HG03439 (cell line): ENCODE results near the gene SH3BP2.

Source experiments
- ATAC-seq: cut with Tn5 transposase; IDR thresholded peaks from one replicate; pipeline ENCODE4 v1.9.1; 2021; ENCODE audit warnings: mild to moderate bottlenecking, moderate library complexity; ENCODE audit not compliant: unreplicated experiment

SH3BP2 gene

DNA sequence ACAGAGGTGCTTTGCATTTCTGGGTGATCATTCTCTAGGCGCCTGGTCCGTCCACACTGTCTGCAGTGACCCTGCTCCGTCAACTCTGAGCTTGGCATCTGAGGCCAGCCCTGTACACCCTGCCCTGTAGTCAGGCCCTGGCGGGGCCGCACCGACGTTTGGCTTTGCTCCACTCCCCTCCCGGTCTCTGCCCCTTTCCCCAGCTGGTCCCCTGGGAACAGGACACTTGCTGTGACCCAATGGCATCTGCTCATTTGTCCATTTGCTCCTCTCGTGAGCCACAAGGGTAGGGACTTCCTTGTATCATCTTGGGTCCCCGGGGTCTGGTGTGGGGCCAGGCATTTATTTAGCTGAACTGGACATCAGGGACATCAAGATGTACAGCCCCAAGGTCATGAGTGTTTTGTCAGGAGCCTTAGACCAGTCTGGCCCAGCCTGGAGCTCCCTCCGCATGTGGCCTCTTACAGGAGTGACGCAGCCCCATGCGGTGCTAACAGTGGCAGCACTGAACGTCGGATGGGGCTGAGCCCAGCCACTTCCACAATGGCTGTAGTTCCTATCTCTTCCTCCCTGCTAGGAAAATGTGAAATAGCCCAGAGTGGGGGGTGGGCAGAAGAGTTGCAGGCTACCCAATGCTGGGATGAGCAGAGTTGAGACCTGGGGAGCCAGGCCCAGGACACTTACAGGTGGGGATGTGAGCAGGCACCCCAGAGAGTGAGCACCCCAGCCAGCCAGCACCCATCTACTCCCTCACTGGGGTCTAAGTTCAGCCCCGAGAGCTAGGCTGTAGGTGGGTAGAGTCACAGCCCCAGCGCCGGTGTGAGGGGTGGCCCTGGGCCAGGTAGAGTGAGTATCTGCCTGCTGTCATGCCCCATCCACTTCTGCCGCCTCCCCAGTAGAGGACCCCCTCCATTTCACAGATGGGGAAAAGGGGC, 2.0 kb upstream of the SH3BP2 start:
- no peak for ATAC-seq

DNA sequence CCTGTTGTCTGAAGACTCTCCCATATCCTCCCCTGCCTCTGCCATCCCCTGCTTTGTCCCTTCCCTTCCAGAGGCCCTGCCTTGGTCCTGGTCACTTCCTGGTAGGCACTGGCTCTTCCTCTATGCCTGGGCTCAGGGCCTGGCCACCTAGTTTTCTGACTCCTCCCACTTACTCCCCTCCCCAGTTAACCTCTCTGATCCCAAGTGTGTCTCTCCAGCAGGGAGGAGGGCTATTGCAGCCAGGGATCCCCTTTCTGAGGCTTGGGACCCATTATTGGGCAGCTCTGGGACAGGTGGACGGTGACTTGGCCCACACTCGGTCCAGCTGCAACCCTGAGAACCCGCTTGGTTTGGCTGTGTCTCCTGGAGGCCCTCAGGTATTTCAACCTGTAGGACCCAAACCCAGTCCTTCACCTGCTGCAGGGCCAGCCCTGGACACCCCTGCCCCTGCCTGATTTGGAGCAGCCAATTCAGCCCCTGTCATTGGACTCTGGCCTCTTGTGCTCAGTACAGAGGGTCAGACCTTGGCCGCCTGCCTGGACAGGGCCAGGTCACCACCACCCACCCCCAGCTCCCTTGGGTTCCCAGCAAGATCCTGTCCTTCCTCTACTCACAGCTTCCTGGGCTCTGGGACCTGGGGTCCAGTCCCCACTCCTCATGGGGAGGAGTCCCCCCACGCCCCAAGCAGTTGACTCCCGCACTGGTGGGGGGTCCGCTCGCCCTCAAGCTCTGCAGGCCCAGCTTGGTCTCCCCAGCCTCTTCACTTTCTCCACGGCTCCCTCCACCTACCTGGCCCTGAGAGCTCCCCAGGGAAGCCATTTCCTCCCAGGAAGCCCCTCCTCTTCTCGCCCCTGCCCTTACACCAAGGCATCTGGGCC, 1.1 kb upstream of the SH3BP2 start:
- no peak for ATAC-seq

DNA sequence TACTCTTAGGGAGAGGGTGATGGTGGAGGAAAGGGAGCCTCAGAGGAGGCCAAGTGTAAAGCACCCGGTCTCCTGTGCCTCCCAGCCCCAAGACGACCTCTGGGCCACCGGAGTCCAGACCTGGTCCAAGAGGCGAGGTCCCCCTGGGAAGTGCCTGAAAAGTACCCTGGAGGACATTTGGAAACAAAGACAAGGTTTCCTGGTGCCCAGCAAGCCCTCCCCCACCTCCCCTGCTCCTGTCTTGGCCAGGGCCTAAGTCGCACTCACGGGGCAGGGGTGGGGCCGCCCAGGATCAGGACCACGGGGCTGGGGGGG, 532 bp upstream of the SH3BP2 start:
- no peak for ATAC-seq

DNA sequence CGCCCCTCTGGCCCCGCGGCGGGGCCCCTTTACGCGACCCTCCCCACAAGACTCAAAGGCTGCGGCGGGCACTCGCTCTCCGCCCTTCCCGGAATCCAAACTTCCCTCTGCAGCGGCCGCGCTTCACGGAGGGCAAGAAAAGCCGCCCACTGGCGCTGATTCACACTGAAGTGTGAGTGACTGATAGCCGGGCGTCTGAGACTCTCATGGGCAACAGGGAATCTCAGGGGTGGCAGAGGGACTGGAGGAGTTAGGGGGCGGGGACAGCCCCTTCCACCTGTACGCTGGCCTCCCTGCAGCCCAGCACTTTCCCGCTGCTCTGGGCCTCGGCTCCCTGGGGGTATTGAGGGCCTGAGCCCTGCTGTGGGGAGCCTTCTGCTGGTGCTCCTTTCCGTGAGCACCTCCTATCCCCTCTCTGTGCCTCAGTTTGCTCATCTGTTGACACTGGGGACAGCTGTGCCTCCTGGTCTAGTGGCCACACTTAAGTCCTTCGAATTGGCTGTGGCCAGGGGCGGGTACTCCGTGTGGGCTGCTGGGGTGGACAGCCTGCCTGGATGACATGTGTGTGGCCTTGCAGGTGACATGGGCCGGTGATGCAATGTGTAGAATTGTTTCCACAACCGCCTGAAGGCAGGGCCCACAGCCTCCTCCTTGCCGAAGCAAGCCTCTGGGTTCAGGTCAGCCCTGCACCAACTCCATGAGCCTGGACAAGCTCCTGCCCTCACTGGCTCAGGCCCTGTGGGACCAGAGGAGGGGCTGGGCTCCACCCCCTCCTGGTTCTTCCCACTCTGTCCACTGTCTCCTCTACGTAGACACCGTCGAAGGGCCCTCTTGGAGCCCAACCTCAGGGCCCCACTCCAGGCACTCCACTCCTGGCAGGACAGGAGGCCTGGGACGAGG, 951 bp downstream of the SH3BP2 start:
- ATAC-seq: no peak

DNA sequence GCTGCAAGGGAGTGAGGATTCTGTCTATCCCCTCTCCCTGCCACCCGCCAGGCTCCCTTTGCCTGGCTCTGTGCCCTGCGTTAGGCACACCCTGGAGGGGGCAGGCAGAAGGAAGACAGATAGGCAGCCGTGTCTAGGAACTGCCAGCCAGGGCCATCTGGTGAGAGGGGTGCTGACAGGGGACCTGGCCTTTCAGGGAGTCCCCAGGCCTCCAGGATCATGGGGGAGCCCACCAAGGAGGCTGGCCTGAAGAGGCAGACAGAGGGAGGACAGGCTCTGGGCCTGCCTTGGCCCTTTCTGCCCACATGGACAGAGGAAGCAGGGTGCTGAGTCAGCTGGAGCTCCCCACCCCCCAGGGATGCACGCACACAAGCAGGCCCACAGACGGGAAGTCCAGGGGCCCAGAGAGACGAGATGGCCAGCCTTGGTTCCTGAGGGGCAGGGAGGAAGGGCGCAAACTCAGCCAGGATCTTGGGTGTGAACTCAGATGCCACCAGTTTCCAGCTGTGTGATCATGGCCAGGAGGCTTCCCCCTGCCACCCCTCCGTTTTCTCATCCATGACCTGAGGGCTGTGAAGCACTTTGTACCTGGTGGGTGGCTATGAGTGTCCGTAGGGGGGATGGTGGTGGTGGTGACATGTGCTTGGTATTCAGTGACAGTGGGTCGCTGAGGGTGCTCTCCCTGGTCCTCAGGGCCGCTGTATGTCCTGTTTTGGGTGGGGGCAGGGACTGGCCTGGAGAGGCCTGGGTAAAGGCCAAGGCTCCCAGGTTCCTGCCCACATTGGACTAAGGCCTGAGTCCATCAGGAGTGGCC, 1.8 kb downstream of the SH3BP2 start:
- no peak for ATAC-seq

DNA sequence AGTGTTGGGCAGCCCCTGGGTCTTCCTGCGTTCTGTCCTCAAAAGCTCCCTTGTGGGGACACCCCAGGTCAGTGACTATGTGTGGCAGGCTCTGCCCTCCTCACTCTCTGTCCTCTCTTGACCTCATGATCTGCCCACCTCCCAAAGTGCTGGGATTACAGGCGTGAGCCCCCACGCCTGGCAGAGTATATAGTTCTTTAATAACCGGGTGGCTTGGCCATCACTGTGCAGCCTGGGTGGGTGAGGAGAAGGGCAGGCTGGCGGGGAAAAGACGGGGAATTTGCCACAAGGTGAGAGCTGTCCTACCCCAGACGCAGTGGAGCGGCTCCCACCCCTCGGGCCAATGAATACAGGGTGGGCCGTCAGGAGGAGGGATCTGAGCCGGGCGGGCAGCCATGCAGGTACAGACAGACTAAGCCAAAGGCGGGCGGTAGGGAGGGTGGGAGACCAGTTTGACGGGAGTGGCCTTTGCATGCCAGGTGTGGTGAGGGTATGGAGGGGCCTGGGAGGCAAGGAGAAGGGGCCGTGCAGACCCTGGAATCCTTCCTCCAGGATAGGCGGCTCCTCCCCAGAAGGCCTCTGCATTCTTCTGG, 2.5 kb downstream of the SH3BP2 start:
- ATAC-seq: no peak

DNA sequence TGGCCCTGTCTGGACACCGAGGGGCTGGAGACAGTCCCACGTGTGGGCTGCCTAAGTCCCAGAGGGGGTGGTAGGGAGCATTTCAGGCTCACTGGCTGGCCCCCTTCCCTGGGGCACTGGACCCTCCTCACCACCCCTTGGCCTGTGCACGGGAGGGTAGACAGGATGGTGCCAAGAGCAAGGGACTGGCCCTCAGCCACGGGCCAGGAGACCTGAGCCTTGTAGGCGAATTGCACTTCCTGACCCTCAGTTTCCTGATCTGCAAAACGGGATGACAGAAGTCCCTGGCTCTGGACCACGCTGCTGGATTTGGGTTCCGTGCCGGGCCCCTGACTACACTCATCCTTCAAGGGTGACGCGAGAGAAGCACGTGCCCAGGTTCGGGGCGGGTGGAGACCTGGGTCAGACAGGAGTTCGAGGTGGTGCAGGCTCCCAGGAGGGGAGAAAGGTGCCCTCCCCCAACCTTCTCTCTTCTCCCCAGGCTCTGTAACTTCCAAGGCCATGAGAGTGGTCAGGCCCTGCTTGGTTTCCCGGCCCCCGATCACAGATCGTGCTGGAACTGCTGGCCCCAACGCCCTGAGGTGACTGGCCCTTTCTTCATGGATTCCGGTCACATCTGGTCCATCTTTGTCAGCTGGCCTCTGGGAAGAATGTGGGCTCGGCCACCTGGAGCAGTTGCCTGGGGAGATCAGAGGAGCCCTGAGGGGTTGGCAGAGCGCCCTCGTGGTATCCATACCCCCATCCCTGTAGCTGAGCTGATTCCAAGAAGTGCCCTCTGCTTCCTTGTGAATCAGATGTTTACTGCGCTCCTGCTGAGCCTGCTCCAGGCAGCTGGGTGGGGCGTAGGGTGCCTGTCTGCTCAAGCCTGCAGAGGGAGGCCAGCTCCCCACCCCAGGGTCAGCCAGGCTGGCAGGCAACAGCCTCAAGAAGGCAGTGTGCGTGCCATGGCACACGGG, 3.3 kb downstream of the SH3BP2 start:
- ATAC-seq: no peak

DNA sequence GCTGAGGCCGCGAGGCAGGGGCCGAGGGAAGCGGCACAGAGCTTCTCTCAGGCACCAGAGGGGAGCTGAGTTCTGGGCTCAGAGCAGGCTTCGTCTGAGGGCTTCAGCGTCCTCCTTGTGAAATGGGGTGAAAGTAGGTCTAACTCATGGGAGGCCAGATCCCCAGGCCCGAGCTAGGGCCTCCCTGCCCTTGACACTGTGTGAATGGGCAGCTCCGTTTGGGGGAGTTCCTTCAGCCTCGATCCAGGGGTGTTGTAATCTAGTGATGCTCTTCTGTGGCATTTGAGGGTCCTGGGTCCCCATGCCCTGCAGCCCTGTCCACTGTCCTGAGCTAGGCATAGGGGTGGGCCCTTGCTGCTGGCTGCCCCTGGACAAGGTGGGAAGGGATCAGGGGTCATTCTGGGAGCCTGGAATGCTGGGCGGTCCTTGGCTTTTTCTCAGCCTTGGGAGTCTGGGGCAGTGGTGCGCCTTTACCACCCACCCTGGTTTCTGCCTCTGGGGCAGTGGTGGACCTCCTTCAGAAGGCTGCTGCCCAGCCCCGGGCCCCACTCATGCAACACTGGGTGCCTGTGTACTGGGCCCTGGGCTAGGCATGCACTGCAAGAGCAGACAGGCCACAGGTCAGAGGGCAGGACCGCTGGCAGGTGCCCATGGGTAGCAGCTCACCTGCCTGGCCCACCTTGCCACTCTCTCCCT, 4.1 kb downstream of the SH3BP2 start:
- no peak for ATAC-seq

DNA sequence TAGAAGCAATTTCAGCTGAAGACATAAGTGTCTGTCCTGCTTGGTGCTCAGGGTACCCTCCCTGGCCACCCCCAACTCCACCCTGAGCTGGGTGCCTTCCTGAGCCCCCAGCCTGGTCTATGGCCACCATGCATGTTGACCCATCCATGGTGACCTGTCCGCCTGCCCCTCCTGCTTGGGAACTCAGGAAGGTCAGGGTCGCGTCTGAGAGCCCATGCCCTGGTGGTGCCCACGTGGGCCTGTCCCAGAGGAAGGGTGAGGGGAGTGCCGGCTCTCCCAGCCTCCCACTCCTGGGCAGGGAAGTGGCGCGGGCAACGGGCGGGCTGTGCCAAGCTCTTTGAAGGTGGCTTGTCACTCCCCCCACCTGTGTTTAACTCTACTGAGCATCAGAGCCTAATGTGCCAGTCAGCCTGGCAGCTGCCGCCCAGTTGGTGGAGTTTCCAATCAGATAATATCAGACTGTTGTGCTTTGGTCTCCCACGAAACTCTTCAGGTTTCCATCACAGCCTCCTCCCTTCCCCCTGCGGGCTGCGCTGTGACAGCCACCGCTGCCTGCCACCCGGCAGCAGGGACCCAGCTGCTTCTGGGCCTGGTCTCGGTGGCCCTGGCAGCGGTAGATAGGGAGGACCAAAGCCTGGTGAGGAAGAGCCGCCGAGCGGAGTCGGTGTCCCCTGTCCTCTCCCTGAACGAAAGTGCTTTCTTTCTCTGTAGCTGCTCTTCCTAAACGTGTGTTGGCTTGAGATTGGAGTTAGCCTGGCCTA, 4.8 kb downstream of the SH3BP2 start:
- ATAC-seq: no peak

DNA sequence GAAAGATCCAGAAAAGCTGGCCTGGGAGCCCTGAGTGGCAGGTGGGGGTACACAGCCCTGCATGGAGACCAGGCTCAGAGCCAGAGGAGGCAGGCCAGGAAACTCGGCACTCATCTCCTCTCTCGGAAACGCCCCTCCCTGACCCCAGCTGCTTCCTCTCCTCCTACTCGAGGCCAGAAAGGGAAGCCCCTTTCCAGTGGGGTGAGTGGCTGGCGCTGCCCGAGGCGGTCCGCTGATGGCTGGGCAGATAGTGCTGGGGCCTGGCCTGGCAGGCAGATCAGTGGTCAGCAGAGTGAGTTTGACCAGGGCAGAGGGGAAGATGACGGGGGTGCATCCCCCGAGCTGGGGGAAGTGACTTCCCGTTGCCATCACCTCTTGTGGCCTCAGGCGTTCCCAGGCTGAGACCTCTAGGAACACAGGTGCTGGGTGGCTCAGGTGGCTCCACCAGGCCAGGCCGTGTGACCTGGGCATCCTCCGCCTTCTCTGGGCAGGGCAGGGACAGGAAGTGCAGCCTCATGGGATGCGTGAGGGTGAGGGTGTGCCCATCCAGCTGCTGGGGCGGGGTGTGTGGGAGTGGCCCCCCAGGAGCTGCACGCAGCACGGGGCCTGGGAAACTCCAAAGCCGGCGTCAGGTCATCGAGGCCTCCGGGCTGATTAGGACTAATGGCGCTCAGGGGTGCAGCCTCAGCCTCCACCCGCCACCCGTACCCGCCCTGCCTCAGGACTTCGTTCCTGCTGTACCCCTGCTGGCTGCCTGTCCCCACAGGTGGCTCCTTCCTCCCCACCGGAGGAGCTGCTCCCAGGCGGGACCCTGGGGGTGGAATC, 5.7 kb downstream of the SH3BP2 start:
- no peak for ATAC-seq

DNA sequence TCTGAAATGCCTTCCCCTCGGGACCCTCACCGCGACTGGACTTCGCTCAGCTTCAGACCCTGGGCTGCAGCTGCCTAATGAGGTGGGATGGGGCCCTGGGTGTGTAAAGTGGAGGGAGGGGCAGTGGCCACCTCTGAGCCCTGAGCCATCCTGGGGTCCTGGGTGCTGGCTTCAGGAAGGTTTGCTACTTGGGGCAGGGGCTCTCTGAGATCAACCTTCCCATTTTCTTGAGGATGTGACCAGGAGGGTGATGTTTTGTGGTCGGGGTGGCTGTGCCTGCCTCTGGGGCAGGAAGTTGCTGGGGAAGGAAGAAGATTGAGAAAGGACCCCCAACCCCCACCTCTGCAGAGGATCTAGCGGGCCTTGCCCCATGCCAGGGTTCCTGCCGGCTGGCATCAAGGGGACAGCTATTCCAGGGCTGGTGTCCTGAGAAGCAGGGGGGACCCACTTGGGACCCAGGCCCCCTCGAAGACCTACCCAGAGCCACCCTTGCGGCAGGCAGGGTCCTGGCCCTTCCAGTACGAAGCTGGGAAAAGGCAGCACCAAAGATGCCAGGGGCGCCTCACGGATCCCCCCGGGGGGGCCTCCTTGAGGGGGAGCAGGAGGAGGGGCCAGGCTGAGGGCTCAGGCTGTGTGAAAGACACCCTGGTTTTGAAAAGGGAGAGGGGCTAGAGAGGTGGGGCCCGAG, 6.5 kb downstream of the SH3BP2 start:
- ATAC-seq: no peak

DNA sequence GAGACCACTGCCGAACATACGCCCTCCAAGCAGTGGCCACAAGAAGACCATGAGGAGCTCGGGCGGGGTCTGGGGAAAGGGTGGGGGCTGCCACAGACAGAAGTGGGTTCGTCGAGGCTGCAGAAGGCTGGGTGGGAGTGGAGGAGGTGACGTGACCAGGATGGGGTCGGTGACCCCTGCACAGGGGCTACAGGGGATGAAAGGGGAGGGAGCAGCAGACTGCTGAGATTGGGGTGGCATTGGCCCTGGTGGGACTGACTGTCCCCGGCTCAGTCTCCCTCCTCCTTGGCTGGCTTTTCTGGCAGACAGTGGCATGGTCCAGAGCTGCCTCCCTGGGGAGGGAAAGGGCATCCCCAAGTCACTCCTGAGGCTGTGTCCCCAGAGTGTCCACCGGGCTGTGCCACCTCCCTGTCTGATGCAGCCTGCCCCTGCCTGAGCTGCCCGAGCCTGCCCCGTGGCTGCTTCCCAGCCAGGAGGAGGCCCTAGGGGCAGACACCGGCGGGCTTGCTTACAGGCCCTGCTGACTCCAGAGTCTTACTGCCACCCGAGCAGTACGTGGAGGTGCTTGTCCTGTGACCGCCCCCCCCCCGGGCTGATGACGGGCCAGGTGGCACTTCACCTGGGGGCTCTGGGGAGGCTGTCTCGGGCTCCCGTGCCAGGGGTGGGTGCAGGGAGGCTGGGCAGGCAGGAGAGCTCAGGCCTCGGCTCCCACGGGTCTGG, 7.2 kb downstream of the SH3BP2 start:
- ATAC-seq: no peak

DNA sequence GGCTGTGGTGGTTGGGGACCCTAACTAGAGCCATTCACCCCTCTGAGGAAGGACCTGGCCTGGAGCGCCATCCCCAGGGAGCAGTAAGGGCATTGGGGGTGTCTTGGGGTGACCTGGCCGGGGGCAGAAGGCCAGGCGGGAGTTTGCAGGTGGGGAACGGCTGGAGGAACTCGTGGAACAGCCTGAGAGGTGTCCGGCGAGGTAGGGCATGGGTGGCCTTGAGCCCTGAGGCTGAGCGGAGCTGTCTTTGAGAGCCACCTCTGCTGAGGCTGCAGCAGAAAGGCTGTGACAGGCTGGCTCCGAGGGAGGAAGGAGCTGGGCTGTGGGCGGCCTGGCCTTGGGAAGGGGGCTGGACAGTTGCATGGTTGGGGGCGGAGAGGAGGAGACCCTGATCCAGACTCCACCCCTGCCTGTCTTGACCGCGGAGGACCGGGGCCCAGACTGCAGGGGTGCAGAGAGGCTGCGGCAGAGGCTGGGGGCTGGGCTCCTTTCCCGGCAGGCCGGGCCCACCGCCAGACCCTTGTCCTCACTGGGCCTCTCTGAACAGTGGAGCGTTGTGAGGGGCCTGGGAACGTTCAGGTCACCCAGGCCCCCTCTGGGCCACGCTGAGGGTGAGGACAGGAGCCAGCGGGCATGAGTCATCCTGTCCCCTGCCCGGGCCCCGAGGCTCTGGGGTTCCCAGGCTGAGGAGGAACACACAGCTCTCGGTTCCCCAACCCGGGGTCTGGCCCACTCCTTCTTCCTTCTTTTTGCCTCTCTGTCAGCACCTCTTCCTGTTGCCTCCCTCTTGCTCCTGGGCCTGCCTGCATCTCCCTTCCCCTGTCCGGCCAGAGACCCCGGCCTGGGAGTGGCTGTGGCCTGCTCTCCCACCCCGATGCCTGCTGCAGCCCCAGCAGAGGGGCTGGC, 8.1 kb downstream of the SH3BP2 start:
- ATAC-seq: peak; percentile 28
